A549 (cell line): ENCODE measurements around the gene MAP1LC3B2.

Experiments used
- BCL3 ChIP-seq: fragments of >200 bp; sonication (Bioruptor Twin); formaldehyde crosslinking; IDR thresholded peaks from 3 replicates; pipeline ENCODE4 v1.6.1; 2016
- CTCF ChIP-seq: fragments of >200 bp; sonication (Bioruptor Twin); formaldehyde crosslinking; IDR thresholded peaks from 3 replicates; pipeline ENCODE4 v1.5.1; 2016
- HOXB13 ChIP-seq: fragments of 250-450 bp; sonication (Bioruptor Pico); IDR thresholded peaks from 2 replicates; pipeline ENCODE4 v1.5.0; 2020; ENCODE audit warnings: low read depth, mild to moderate bottlenecking, moderate library complexity
- NPAS2 ChIP-seq: fragments of 250-450 bp; sonication (Bioruptor Pico); IDR thresholded peaks from 2 replicates; pipeline ENCODE4 v1.8.0; 2022; ENCODE audit warnings: mild to moderate bottlenecking, moderate library complexity, borderline replicate concordance
- POLR2A ChIP-seq: IDR thresholded peaks from 2 replicates; pipeline ENCODE4 v1.6.1; 2012; ENCODE audit warnings: mild to moderate bottlenecking, low read length
- SMC3 ChIP-seq: fragments of >200 bp; sonication (Bioruptor Twin); formaldehyde crosslinking; IDR thresholded peaks from 3 replicates; pipeline ENCODE4 v1.6.1; 2018; ENCODE audit warnings: inconsistent platforms
- ZFP36 ChIP-seq: fragments of 450-650 bp; IDR thresholded peaks from 2 replicates; pipeline ENCODE4 v1.6.1; 2014; ENCODE audit warnings: borderline replicate concordance; ENCODE audit not compliant: partially characterized antibody

- TF ChIP-seq CTCF = no peak
- no peak for TF ChIP-seq HOXB13 (CRISPR knock-in tag)
- no peak for TF ChIP-seq POLR2A
- no peak for TF ChIP-seq ZFP36
- no peak for TF ChIP-seq BCL3
- no peak for TF ChIP-seq SMC3
- TF ChIP-seq NPAS2 (CRISPR knock-in tag) = no peak
Observed at GRCh38 chr12:116559162-116559935, at the start of gene MAP1LC3B2.
